GM18517 (cell line): ENCODE data around the gene LSM4.
"Not testable (repeated sequence)": the region's sequence is repeated elsewhere in the genome, so short reads cannot be mapped to it uniquely, and the experiment has no call there.

Source experiments
- ATAC-seq: cut with Tn5 transposase; IDR thresholded peaks from one replicate; pipeline ENCODE4 v1.9.1; 2021; ENCODE audit warnings: mild to moderate bottlenecking, moderate library complexity; ENCODE audit not compliant: unreplicated experiment

Gene LSM4

DNA sequence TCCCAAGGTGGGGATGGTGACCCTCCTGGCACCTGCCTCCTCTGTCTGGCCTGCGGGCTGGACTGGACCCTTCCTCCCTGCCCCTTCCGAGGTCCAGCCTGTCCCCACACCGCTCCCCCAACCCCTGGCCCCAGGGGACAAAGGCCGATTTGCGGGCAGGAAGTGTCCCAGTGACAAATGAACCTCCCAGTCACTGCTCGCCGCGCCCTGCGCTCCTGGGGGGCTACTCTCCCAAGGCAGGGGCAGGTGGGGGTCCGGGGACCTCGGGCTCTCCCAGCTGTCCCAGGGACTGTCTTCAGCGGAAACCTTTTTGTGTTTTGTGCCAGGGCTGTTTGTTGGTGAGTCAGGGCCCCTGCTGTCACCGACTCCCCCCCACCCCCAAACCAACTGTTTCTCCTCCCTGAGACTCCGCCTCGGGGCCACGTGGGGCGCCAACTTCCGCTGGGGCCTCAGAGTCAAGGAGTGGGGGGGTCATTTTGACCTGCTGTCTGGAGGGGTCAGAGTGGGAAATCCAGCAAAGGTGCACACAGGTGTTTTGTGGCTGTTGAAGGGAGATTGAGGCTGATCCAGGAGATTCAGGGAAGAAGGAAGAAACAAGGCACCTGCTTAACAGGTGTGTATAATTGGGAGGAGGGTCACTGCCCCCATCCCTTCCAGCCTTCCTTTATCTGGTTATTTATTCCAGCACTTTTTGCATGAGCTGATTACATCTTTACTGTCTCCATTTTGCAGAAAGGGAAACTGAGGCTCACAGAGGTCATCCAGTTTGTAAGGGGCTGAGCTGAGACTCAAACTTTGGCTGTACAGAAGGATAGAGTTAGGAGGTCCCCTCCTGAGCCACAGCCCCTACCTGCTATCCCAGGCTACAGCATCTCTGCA is 18.4 kb upstream of the LSM4 start:
- no peak for ATAC-seq

DNA sequence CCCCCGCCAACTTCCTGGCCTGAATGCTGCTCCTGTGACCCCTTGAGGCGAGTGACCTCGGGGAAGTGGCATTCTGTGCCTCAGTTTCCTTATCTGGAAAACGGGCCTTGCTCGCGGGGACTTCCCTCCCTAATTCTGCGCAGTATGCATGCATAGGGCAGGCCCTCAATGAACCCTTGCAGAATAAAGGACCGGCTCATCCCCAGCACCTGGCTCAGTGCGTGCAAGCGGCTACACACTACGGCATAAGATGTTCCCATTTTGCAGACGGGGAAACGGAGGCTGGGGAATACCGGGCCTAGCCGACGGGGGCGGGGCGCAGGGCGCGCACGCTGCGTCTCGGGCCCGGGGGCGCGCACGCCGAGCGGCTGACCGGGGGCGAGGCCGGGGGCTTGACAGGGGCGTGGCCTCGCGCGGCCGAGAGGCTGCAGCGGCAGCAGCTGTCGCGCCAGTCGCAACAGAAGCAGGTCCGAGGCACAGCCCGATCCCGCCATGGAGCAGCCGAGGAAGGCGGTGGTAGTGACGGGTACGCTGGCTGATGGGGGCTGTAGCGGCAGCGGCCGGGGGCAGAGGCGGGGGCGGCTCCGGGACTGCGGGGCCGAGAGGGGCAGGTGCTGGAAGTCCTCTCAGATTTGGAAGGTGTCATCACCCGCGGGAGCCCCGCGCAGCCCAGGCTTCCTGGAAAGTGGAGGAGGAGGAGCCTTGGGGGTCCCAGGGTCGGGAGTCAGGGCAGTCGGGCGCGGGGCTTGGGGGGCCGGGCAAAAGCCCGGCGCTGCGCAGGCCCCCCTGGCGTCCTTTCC is 17.5 kb upstream of the LSM4 start, which contains the start of gene PGPEP1:
Gene PGPEP1 (plus strand): TSS at position 409 of the 800 bp plus-strand sequence. CDS start 84 bp downstream, at position 493.
- no peak for ATAC-seq

DNA sequence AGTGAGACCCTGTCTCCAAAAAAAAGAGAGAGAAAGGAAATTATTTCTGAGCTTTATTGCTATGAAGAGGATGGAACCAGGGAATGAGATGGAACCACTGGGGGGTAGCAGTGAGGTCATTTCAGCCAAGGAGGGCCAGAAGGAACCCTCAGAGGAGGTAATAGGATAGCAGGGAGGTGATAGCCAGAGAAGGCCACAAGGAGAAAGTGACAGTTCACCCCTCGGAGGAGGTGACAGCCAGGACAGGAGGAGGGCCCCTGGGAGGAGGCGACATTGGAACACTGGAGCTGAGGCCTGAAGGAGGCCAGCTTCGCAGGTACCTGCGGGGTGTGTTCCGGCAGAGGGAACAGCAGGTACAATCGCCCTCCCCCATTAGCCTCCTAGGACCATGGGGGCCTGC is 16.8 kb upstream of the LSM4 start:
- no peak for ATAC-seq

DNA sequence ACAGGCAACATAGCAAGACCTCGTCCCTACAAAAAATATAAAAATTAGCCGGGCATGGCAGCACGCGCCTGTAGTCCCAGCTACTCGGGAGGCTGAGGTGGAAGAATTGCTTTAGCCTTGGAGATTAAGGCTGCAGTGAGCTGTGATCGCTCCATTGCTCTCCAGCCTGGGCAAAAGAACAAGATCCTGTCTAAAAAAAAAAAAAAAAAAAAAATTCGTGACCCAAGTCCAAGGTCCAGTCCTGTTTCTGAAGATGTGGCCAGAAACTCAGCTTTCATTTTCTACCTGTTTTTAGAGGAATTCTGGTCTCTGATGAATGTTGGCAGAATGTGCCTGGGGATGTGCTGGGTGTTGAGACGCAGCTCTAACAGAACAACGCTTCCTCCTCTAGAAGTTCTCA is 15.7 kb upstream of the LSM4 start:
- ATAC-seq = no peak

DNA sequence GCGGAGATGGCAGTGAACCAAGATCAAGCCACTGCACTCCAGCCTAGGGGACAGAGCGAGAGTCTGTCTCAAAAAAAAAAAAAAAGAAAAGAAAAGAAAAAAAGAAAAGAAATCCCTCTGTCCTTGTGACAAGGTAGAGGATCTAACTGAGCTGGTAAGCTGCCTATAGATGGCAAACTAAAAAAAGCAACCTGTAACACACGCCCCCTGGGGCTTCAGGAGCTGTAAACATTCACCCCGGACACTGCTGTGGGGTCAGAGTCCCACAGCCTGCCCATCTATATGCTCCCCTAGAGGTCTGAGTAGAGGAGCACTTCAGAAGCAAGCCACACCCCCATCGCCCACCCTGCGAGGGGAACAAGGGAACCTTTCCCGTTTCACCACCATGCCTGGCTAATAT is 13.2 kb upstream of the LSM4 start:
- no peak for ATAC-seq

DNA sequence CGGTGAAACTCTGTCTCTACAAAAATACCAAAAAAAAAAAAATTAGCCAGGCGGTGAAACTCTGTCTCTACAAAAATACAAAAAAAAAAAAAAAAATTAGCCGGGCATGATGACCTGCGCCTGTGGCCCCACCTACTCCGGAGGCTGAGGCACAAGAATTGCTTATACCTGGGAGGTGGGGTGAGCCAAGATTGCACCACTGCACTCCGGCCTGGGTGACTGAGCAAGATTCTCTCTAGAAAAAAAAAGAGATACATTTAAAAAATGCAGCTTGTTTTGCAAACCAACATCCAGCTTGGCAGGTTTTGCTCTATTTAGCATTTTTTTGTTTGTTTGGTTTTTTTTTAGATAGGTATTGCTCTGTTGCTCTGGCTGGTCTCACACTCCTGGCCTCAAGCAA is 10.8 kb upstream of the LSM4 start:
- ATAC-seq = no peak

DNA sequence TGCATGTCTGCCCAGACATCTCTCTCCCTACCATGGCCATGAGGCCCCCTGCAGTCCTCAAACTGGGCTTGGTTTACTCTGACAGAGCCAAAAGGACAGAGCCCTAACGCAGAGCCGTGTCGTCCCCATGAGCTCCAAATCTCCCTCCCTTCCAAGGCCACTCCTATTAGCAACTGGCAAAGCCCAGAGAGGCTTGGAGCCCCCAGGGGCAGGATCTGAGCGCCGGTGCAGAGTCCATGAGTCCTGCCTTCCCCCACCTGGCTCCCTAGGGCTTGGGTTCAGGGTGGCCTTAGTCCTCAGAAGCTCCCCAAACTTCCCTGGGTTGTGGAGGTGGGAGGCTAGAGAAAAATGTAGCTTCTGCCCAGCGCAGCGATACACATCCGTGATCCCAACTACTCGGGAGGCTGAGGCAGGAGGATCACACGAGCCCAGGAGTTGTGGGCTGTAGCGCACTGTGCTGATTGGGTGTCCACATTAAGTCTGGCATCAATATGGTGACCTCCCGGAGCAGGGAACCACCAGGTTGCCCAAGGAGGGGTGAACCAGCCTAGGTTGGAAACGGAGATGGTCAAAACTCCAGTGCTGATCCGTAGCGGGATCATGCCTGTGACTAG is 10.1 kb upstream of the LSM4 start:
- no peak for ATAC-seq

DNA sequence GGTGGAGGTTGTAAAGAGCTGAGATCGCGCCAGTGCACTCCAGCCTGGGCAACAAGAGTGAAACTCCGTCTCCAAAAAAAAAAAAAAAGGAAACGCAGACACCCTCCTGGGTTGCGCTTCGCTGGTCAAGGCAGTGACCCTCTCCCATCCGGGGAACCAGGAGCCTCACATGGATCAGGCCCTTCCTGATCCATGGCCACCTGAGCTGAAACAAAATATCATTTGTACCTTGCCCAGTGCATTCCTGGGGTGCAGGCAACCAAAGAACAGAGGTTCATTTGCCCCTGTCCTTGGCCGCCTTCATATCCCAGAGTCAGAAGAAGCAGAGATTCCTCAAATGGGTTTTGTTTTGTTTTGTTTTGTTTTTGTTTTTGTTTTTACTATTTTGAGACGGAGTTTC is 8.0 kb upstream of the LSM4 start:
- no peak for ATAC-seq

DNA sequence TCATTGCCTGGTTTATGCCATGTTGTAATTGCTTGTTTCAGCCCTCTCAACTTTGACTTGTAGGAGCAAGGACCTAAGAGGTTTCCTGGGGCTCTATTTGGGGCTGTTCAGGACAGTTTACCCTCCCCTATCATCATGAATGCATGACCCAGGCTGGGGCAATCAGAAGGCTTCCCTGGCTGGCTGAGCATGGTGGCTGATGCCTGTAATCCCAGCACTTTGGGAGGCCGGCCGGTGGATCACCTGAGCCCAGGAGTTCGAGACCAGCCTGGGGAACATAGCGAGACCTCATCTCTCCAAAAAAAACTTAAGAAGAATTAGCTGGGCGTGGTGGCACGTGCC is 6.1 kb upstream of the LSM4 start:
- no peak for ATAC-seq

DNA sequence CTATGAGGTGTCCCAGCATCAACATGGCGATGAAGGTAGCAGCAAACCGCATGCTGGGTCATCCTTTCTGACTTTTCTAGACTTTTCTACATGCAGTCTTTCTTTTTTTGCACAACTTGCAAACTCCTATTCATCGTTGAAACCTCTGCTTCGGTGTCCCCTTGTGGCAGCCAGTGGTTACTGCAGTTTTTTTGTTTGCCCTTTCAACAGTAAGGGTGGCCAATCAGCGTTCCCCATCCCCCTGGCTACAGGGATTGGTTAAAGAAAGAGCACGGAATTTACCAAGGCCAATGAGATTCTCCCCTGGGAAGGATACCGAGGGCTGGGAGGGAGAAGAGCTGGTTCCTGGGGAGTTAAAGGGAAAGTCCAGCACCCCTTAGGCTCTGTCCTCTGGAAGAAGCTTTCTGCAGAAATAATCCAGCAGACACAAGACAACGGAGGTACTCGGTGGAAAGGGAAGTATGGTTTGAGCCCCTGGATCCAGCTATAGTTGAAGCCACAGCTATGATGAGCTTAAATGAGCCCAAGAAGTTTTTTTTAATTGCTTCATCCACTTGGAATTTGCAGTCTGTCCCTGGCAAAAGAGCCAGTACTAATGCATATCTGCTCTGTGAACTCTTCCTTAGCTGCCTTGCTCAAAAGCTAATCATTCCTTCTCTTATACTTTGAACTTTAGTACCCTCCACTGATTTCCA is 5.6 kb upstream of the LSM4 start:
- peak; percentile 85 for ATAC-seq

DNA sequence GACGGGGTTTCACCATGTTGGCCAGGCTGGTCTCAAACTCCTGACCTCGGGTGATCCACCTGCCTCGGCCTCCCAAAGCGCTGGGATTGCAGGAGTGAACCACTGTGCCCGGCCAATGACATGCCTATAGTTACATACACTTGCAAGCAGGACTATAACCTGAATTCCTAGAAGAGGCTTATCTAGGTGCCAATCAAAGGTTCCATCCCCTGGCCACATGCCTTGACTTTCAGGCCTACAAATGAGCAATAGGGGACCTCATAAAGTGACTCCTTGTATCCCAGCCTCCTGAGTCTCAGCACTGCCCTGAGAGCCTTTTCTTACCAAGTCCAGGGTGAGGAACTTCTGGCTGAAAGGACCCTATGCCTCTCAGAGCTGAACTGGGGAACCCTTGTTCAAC is 3.9 kb upstream of the LSM4 start:
- ATAC-seq = no peak

DNA sequence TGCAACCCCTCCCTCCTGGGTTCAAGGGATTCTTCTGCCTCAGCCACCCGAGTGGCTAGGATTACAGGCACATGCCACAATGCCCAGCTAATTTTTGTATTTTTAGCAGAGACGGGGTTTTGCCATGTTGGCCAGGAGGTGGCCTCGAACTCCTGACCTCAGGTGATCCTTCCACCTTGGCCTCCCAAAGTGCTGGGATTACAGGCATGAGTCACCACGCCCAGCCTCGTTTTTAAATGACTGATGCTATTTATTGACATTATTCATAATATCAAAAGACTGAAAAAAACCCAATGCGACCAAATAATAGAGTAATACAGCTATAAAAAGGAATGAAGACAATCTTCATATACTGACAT is 1.5 kb upstream of the LSM4 start:
- ATAC-seq = not testable (repeated sequence)

DNA sequence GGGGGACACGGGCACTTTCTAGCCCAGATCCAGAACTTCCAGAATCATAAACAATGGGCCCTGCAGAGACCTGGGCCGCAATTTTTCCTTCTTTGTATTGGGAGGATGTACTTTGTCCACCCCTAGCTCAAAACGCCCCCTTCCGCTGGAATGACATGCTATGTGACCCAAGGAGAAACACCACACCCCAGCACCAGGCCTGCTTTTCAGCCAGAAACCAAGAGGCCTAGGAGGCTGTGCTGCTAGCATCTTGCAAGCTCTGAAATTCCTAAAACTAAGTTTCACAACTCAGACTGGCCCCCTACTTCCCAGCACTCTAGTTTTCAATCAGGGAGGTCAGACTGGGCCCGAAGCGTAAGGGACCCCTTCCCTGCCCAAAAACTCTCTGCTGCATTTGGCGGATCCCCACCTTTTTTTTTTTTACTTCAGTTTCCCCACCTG is 538 bp downstream of the LSM4 start:
- no peak for ATAC-seq

DNA sequence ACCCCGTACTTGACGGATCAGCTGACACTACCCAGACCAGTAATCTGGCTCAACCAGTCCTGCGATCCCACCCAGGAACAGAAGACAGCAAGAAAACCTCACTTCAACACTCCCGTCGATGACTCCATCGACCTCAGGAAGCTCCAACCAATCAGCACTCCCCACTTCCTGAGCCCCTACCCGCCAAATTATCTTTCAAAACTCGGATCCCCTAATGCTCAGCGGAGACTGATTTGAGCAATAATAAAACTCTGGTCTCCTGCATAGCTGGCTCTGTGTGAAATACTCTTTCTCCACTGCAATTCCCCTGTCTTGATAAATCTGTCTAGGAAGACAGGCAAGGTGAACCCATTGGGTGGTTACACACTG is 1.2 kb downstream of the LSM4 start:
- no peak for ATAC-seq

DNA sequence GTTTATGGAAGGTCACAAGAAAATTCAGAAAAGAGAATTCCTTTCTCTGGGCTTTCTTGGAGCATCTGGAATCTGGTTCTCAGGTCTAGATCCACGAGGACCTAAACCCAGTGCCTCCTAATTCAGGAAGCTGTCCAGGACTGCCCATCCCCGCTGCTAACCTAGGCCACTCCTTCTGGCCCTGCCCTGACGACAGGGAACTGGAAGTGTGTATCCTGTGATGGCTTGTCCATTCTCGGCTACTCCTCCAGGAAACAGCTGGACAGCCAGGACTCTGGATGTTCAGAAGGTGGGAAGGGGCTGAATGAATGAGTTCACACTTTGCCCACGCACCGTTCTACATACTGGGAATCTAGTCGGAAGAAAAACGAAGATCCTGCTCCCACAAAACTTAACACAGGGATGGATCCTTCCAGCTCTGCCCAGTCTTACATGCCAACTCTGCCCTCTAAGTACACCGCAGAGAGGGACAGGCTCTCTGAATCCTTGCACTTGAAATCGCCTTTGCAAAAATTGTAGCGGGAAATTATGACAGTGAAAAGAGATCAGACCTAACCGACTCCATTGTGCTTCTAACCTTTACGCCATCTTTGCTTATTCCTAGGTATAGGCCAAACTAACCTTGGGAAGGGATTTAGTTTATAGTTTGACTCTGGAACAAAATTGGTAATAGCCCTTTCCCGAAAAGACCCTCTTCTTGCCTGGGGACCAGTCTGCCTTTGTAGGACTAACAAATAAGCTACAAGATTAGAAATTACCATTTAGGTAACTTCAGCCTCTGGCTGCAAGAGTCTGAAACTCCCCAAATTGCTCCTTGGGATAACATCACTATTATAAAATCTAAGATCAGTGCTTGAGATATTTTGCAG is 1.8 kb downstream of the LSM4 start:
- no peak for ATAC-seq

DNA sequence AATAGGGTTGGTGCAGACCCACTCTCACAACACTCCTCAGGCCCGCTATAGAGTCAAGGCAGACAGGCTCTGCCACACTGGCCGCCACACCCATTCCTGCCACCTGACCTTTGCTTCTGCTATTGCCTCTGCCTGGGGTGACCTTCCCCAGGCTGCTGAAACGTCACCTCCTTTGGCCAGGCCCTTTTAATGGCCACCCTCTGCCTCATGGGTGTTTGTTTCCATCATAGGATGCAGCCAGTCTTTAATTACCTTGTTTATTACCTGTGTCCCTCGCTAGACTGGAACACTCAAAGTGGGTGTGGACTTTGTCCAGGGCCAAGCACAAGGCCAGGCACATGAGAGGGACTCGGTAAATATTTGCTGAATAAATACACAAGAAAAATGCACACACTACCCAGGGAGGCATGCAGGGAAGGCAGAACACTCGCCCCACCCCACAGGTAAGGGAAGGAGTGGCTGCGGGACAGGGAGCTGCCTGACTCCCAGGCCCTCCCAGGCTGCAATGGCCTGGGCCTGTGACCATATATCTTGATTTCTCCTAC is 3.2 kb downstream of the LSM4 start:
- no peak for ATAC-seq

DNA sequence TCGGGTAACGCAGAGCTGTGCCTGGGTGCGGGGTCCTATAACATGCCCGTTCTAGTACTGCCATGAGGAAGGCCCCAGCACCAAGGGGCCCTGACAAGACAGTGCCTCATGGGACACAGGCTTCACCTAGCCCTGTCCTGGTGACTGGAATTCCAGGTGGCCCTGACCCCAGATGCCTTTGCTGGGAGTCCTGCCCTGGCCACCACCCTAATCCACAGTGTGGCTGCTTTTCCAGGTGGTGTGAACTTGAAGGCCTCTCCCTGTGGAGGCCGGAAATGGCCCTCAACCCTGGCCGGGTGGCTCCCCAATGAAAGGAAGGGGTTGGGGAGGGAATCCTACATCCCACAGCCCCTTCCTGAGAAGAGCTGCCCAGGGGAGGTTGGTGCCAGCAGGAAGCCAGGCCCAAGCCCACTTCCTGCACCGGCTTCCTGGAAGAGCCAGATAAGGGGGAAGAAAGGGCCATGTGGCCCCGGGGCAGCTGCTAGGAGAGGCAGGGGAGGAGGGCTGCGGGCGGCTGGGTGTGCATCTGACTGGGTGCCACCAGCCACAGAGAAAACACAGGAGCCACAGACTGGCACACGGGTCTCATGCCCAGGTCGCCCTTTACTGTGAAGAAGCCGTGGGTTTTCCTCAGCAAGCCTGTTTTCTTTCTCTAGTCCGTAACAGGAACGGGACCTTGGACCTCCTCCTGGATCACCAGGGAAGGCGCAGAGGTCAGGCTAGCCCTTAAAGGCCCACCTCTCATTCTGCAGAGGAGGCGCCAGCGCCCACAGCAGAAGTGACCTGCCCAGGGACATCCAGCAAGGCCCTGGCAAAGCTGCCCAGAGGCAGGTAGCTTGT is 4.7 kb downstream of the LSM4 start:
- ATAC-seq = no peak

DNA sequence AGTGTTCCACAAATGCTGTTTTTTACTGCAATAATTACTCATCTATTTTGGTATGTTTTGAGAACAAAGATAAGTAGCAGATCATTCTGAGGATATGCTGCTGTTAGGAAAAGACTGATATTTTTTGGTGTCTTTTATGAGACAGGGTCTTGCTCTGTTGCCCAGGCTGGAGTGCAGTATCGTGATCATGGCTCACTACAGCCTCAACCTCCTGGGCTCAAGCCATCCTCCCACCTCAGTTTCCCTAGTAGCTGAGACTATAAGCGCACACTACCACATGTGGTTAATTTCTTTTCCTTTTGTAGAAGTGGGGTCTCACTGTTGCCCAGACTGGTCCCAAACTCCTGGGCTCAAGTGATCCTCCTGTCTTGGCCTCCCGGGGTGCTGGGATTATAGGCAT is 9.5 kb downstream of the LSM4 start:
- no peak for ATAC-seq

DNA sequence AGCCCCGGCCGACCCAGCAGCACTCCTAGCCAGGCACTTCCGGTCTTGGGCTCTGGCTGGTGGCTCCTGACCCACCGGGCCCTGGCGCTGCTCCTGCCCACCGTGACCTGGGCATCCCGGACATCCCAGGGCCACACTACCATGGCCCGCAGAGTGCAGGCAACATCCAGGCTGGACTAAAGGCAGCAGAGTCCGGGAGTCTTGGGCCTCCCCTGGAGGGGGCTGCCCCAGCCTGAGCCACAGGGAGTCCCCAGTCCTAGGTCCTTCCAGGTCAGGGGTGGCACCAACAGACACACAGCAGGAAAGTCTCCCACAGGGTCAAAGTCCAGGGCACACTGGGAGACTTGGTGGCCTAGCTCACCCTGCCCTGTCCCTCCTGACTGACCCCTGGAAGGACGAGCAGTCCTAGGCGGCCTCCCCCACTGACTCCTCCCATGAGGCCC is 10.8 kb downstream of the LSM4 start:
- ATAC-seq = no peak
